Upper lobe of left lung (tissue), 6 donors: ENCODE data around the gene DROSHA. TPM values are rescaled to one million over a fixed set of nuclear protein-coding genes. Genes with fewer than 3 reads are reported as not detected.

Experiments
- ATAC-seq, 2 donors: fragments of 200-7000 bp; cut with Tn5 transposase; one replicate each; pipeline ENCODE4 v1.9.1; 2022; ENCODE audit warnings: mild to moderate bottlenecking in 2 of 2, moderate library complexity in 2 of 2; ENCODE audit not compliant: low FRiP score in 2 of 2
- DNase-seq, 2 donors: peaks; one replicate each; pipeline ENCODE4 v3.0.0-alpha.2; 2019 to 2020
- H3K27ac ChIP-seq, 4 donors: fragments of 200-600 bp; sonication (generic); one replicate each; pipeline ENCODE4 v1.5.1; 2016 to 2019
- H3K27me3 ChIP-seq, 4 donors: fragments of 200-600 bp; sonication (generic); one replicate each; pipeline ENCODE4 v1.5.1; 2017 to 2019
- H3K36me3 ChIP-seq, 4 donors: fragments of 200-600 bp; sonication (generic); one replicate each; pipeline ENCODE4 v1.5.1; 2016 to 2019
- H3K4me1 ChIP-seq, 4 donors: fragments of 200-600 bp; sonication (generic); one replicate each; pipeline ENCODE4 v1.5.1; 2018 to 2019
- H3K4me3 ChIP-seq, 4 donors: fragments of 200-600 bp; sonication (generic); one replicate each; pipeline ENCODE4 v1.5.1; 2017 to 2019; ENCODE audit warnings: mild to moderate bottlenecking in 2 of 4, moderate library complexity in 1 of 4
- H3K9me3 ChIP-seq, 4 donors: fragments of 200-600 bp; sonication (generic); one replicate each; pipeline ENCODE4 v1.5.1; 2018 to 2019
- CTCF ChIP-seq, 6 experiments: fragments of 450-650 bp in 4 of 6; fragments of 200-600 bp in 2 of 6; sonication (generic) in 2 of 6; IDR thresholded peaks; one replicate each; pipeline ENCODE4 v1.5.1; 2016 to 2019; ENCODE audit warnings: antibody characterized with exemption in 6 of 6
- EP300 ChIP-seq, 4 donors: sonication (generic); formaldehyde crosslinking; IDR thresholded peaks; one replicate each; pipeline ENCODE4 v1.5.1; 2017; ENCODE audit warnings: antibody characterized with exemption in 4 of 4, control low read depth in 2 of 4
- POLR2A ChIP-seq, 4 donors: fragments of 450-650 bp; IDR thresholded peaks; one replicate each; pipeline ENCODE4 v1.5.1; 2016 to 2017; ENCODE audit warnings: antibody characterized with exemption in 4 of 4, mild to moderate bottlenecking in 2 of 4
- POLR2AphosphoS5 ChIP-seq, 2 donors: sonication (generic); formaldehyde crosslinking; IDR thresholded peaks; one replicate each; pipeline ENCODE4 v1.5.1; 2017; ENCODE audit warnings: antibody characterized with exemption in 2 of 2
- WGBS, 2 donors: methylation state at CpG; one replicate each; pipeline ENCODE4 v1.1.5; 2017 to 2018; 5-methylcytosine and 5-hydroxymethylcytosine counted together
- total RNA-seq, 6 donors: library from RNA; depleted of rRNA in 4 of 6; stranded (reverse); fragments of >200 nt in 4 of 6; gene quantifications; one replicate each; pipeline versions ENCODE4 v1.1.0 to v1.2.1, GENCODE V29; 2016 to 2021
- donor health status: DM: no; HTN: no; CAD: no; lungs with moderate emphysema.
- donor health status: DM: no; HTN: yes; CAD: no; lungs with severe emphysema.

Gene DROSHA
- total RNA-seq = 10 to 100 TPM; 26.7 to 68.3 (median 50.9) TPM

GRCh38 chr5:31531888-31532547 is at the start of gene DROSHA, which contains the start of gene C5orf22:
Gene DROSHA (minus strand): TSS chr5:31532093. CDS start chr5:31529059, 3,034 bp downstream.
Gene C5orf22 (plus strand): TSS chr5:31532301. CDS start chr5:31532393, 92 bp downstream.
- Histone ChIP-seq H3K27ac (peak within 1 kb of the TSS; percentile 66 to 89 (median 80)), H3K4me3 (peak within 1 kb of the TSS; percentile 53 to 84 (median 62)), H3K27me3 (no peaks in the 10 kb centered on the region), H3K9me3 (no peaks in the 10 kb centered on the region), H3K4me1 (peaks cover 19 to 34% (median 24%) of the 10 kb centered on the region in 4 donors), H3K36me3 (peaks cover 4 to 52% (median 19%) of the 10 kb centered on the region in 4 donors)
- DNase-seq = peak; percentile 92 to 95
- no peak for TF ChIP-seq EP300 (IDR thresholded peaks at IDR 0.05)
- TF ChIP-seq POLR2AphosphoS5 (IDR thresholded peaks at IDR 0.05) = peak; percentile 42 to 74
- TF ChIP-seq POLR2A (IDR thresholded peaks at IDR 0.05) = peak in 3 of 4 donors; percentile 29 to 81 (median 61)
- peak in 1 of 6 experiments; percentile 17 for TF ChIP-seq CTCF (IDR thresholded peaks at IDR 0.05)
- WGBS, 2 donors = 0% methylated on average over 10 to 42 of the region's 52 CpGs
- peak; percentile 99 for ATAC-seq

GRCh38 chr5:31579558-31579957 is 47.7 kb upstream of the DROSHA start:
- WGBS, 2 donors = 93 to 98% methylated on average over 2 of the region's 2 CpGs
- Histone ChIP-seq H3K36me3 (no peaks in the 10 kb centered on the region), H3K27me3 (no peaks in the 10 kb centered on the region), H3K9me3 (no peaks in the 10 kb centered on the region), H3K4me1 (no peaks in the 10 kb centered on the region), H3K4me3 (no peak overlapping the region), H3K27ac (no peak overlapping the region)
- TF ChIP-seq CTCF (IDR thresholded peaks at IDR 0.05) (no peak), POLR2A (IDR thresholded peaks at IDR 0.05) (no peak), POLR2AphosphoS5 (IDR thresholded peaks at IDR 0.05) (no peak), EP300 (IDR thresholded peaks at IDR 0.05) (no peak)
- ATAC-seq (no peak), DNase-seq (no peak)

GRCh38 chr5:31577438-31577837 is 45.5 kb upstream of the DROSHA start:
- WGBS, 2 donors = 78 to 81% methylated on average over 3 of the region's 3 CpGs
- TF ChIP-seq POLR2A (IDR thresholded peaks at IDR 0.05) (no peak), CTCF (IDR thresholded peaks at IDR 0.05) (no peak), EP300 (IDR thresholded peaks at IDR 0.05) (no peak), POLR2AphosphoS5 (IDR thresholded peaks at IDR 0.05) (no peak)
- no peaks in the 10 kb centered on the region for H3K4me1 ChIP-seq
- no peak overlapping the region for H3K4me3 ChIP-seq
- no peak for ATAC-seq
- no peaks in the 10 kb centered on the region for H3K36me3 ChIP-seq
- no peak overlapping the region for H3K27ac ChIP-seq
- no peaks in the 10 kb centered on the region for H3K9me3 ChIP-seq
- no peak for DNase-seq
- no peaks in the 10 kb centered on the region for H3K27me3 ChIP-seq

GRCh38 chr5:31574772-31575171 is 42.9 kb upstream of the DROSHA start:
- no peak for ATAC-seq
- no peak for DNase-seq
- WGBS, 2 donors = 75 to 79% methylated on average over 4 of the region's 4 CpGs
- no peaks in the 10 kb centered on the region for H3K27me3 ChIP-seq
- H3K27ac ChIP-seq = no peak overlapping the region
- no peak overlapping the region for H3K4me3 ChIP-seq
- TF ChIP-seq POLR2AphosphoS5 (IDR thresholded peaks at IDR 0.05) (no peak), CTCF (IDR thresholded peaks at IDR 0.05) (no peak), POLR2A (IDR thresholded peaks at IDR 0.05) (no peak), EP300 (IDR thresholded peaks at IDR 0.05) (no peak)
- no peaks in the 10 kb centered on the region for H3K9me3 ChIP-seq
- no peaks in the 10 kb centered on the region for H3K4me1 ChIP-seq
- H3K36me3 ChIP-seq = no peaks in the 10 kb centered on the region
